OCI-M1 (cell line): ENCODE data around the gene PRR7.
"Not testable (repeated sequence)": the region's sequence is repeated elsewhere in the genome, so short reads cannot be mapped to it uniquely, and the experiment has no call there.

Experiments
- DNase-seq: peaks from one replicate; lab custom pipeline; 2025; lab: John Stamatoyannopoulos, UW

The PRR7 gene

GRCh38 chr5:177484902-177485549 is 38.4 kb downstream of the PRR7 start:
- DNase-seq = no peak

- DNase-seq = not testable (repeated sequence)
Observed at GRCh38 chr5:177485753-177486152, 39.1 kb downstream of the PRR7 start.

- DNase-seq = no peak
Observed at GRCh38 chr5:177486256-177486655, 39.6 kb downstream of the PRR7 start.

GRCh38 chr5:177487144-177487543 is 40.5 kb downstream of the PRR7 start:
- DNase-seq = no peak

GRCh38 chr5:177487975-177488374 is 41.4 kb downstream of the PRR7 start:
- DNase-seq = no peak

GRCh38 chr5:177489119-177489716 is 42.6 kb downstream of the PRR7 start:
- no peak for DNase-seq

- no peak for DNase-seq
Observed at GRCh38 chr5:177490311-177490991, 43.8 kb downstream of the PRR7 start.

GRCh38 chr5:177490992-177491391 is 44.4 kb downstream of the PRR7 start:
- DNase-seq = no peak

GRCh38 chr5:177491429-177491945 is 44.9 kb downstream of the PRR7 start:
- DNase-seq = peak; percentile 84

GRCh38 chr5:177491983-177492746 is 45.6 kb downstream of the PRR7 start:
- no peak for DNase-seq

- DNase-seq = no peak
Observed at GRCh38 chr5:177492841-177493240, 46.2 kb downstream of the PRR7 start.

GRCh38 chr5:177493795-177494345 is 47.3 kb downstream of the PRR7 start:
- DNase-seq = no peak

- DNase-seq = peak; percentile 68
Observed at GRCh38 chr5:177494346-177495195, 48.0 kb downstream of the PRR7 start.

GRCh38 chr5:177495243-177496060 is 48.8 kb downstream of the PRR7 start:
- peak; percentile 69 for DNase-seq

GRCh38 chr5:177496070-177496726 is 49.6 kb downstream of the PRR7 start:
- peak; percentile 62 for DNase-seq

GRCh38 chr5:177496727-177497291 is 50.2 kb downstream of the PRR7 start:
- DNase-seq = peak; percentile 90

- DNase-seq = peak; percentile 99
Observed at GRCh38 chr5:177497292-177498012, 50.8 kb downstream of the PRR7 start, which contains the start of gene PDLIM7. Gene PDLIM7 (minus strand): TSS chr5:177497604. CDS start chr5:177496512, 1,092 bp downstream.

- DNase-seq = peak; percentile 57
Observed at GRCh38 chr5:177498013-177498787, 51.6 kb downstream of the PRR7 start.
